A673 (cell line): ENCODE data around the gene SERINC5. TPM values are rescaled to one million over a fixed set of nuclear protein-coding genes. Genes with fewer than 3 reads are reported as not detected.

Experiments used
- BruUV-seq: library from RNA; stranded (reverse); fragments of 400-500 nt; replicated peaks from 2 replicates; lab custom pipeline; 2021; lab: Mats Ljungman, UMichigan
- CTCF ChIA-PET: fragments of 300-600 bp; sonication (Branson Sonifier 250); formaldehyde crosslinking; loops from one replicate; lab custom pipeline; 2022; ENCODE audit warnings: antibody characterized with exemption; lab: Charles Lee
- POLR2A ChIA-PET: fragments of 300-600 bp; sonication (Branson Sonifier 250); formaldehyde crosslinking; loops from one replicate; lab custom pipeline; 2022; ENCODE audit warnings: antibody characterized with exemption; ENCODE audit not compliant: low non-redundant PET; lab: Charles Lee
- DNase-seq: peaks from one replicate; pipeline ENCODE4 v3.0.0-alpha.2; 2015; ENCODE audit warnings: low spot score
- H3K27ac ChIP-seq: fragments of 200-600 bp; sonication (generic); 2 replicates; pipeline ENCODE4 v1.5.1; 2016; ENCODE audit warnings: mixed run types, low read depth, mild to moderate bottlenecking, mixed read lengths, antibody characterized with exemption, low read length; ENCODE audit not compliant: poor library complexity, severe bottlenecking
- H3K27me3 ChIP-seq: fragments of 200-600 bp; sonication (generic); replicated peaks from 2 replicates; pipeline ENCODE4 v1.6.1; 2017; ENCODE audit warnings: mixed run types, low read depth, mild to moderate bottlenecking, mixed read lengths, antibody characterized with exemption, low read length; ENCODE audit not compliant: insufficient read depth, poor library complexity
- H3K36me3 ChIP-seq: fragments of 200-600 bp; sonication (generic); 2 replicates; pipeline ENCODE4 v1.6.1; 2016; ENCODE audit warnings: mixed run types, mild to moderate bottlenecking, mixed read lengths, antibody characterized with exemption, low read length; ENCODE audit not compliant: insufficient read depth, poor library complexity, severe bottlenecking
- H3K4me1 ChIP-seq: fragments of 200-600 bp; sonication (generic); 2 replicates; pipeline ENCODE4 v1.6.1; 2017; ENCODE audit warnings: mixed run types, mild to moderate bottlenecking, mixed read lengths, antibody characterized with exemption, low read length; ENCODE audit not compliant: insufficient read depth, poor library complexity, severe bottlenecking
- H3K4me3 ChIP-seq: fragments of 200-600 bp; sonication (generic); 2 replicates; pipeline ENCODE4 v1.5.1; 2016; ENCODE audit warnings: low read depth, mixed run types, mild to moderate bottlenecking, mixed read lengths, low read length; ENCODE audit not compliant: poor library complexity, severe bottlenecking
- H3K9me3 ChIP-seq: fragments of 200-600 bp; sonication (generic); 2 replicates; pipeline ENCODE4 v1.6.1; 2016; ENCODE audit warnings: mixed run types, low read depth, mild to moderate bottlenecking, mixed read lengths, antibody characterized with exemption, low read length; ENCODE audit not compliant: poor library complexity, severe bottlenecking
- CTCF ChIP-seq: fragments of 300-800, 200-600 bp; sonication (generic); conservative IDR thresholded peaks from 2 replicates; pipeline ENCODE4 v1.5.1; 2017; ENCODE audit warnings: low read depth, mild to moderate bottlenecking, antibody characterized with exemption, low read length, moderate library complexity, mixed read lengths
- EZH2 ChIP-seq: fragments of 200-600 bp; sonication (generic); IDR thresholded peaks from 2 replicates; pipeline ENCODE4 v1.6.1; 2017; ENCODE audit warnings: borderline replicate concordance, low read depth, mild to moderate bottlenecking, mixed read lengths, antibody characterized with exemption, low read length; ENCODE audit not compliant: poor library complexity, severe bottlenecking
- intact Hi-C: fragments of 100-400 bp; cut with micrococcal nuclease; formaldehyde crosslinking; loops from one replicate; pipeline ENCODE4 v1.10.0; 2022; ENCODE audit not compliant: unreplicated experiment
- total RNA-seq: library from RNA; stranded (reverse); gene quantifications from 2 replicates; pipeline ENCODE4 v1.2.3, GENCODE V29; 2021

The SERINC5 gene
- total RNA-seq, 1 experiment from 2014 or later = 20.6 TPM

- POLR2A ChIA-PET = no interaction called here
- CTCF ChIA-PET = no interaction called here
- Histone ChIP-seq H3K4me3 (no peak overlapping the region), H3K36me3 (no peaks in the 10 kb centered on the region), H3K9me3 (no peaks in the 10 kb centered on the region), H3K4me1 (no peaks in the 10 kb centered on the region), H3K27ac (no peak overlapping the region), H3K27me3 (no peaks in the 10 kb centered on the region)
- no TSS peak for BruUV-seq
- DNase-seq = no peak
- no peak for TF ChIP-seq EZH2
- TF ChIP-seq CTCF = no peak
- intact Hi-C loops = no loop called here
Observed at GRCh38 chr5:80149161-80149609, 106.7 kb downstream of the SERINC5 start.

GRCh38 chr5:80147119-80147815 is 108.6 kb downstream of the SERINC5 start:
- Histone ChIP-seq H3K9me3 (no peaks in the 10 kb centered on the region), H3K4me3 (no peak overlapping the region), H3K36me3 (no peaks in the 10 kb centered on the region), H3K27ac (no peak overlapping the region), H3K4me1 (no peaks in the 10 kb centered on the region), H3K27me3 (no peaks in the 10 kb centered on the region)
- intact Hi-C loops = no loop called here
- no peak for DNase-seq
- POLR2A ChIA-PET = no interaction called here
- no TSS peak for BruUV-seq
- CTCF ChIA-PET = no interaction called here
- no peak for TF ChIP-seq EZH2
- no peak for TF ChIP-seq CTCF

- CTCF ChIA-PET = no interaction called here
- no peak for TF ChIP-seq EZH2
- no peak for TF ChIP-seq CTCF
- POLR2A ChIA-PET = no interaction called here
Observed at GRCh38 chr5:80146046-80146445, 109.8 kb downstream of the SERINC5 start.

More at GRCh38 chr5:80146046-80146445, 109.8 kb downstream of the SERINC5 start:
- no peak for DNase-seq
- Histone ChIP-seq H3K27ac (no peak overlapping the region), H3K4me1 (peaks cover 12% of the 10 kb centered on the region), H3K9me3 (no peaks in the 10 kb centered on the region), H3K4me3 (no peak overlapping the region), H3K27me3 (no peaks in the 10 kb centered on the region), H3K36me3 (no peaks in the 10 kb centered on the region)
- intact Hi-C loops = no loop called here
- no TSS peak for BruUV-seq
